CD14-positive monocyte (primary cell): Measurements from ENCODE around the gene FOXE3. TPM values are rescaled to one million over a fixed set of nuclear protein-coding genes. Genes with fewer than 3 reads are reported as not detected.

ENCODE experiments used
- DNase-seq, 3 donors: peaks; one replicate each; pipeline ENCODE4 v3.0.0-alpha.2; 2011 to 2022
- H2AFZ ChIP-seq: 2 replicates; pipeline ENCODE4 v1.6.0; 2012; ENCODE audit warnings: mild to moderate bottlenecking, low read depth, low read length, inconsistent platforms; ENCODE audit not compliant: insufficient read depth, poor library complexity, severe bottlenecking
- H3K27ac ChIP-seq, 2 donors: 1 replicate in 1 of 2; 2 replicates in 1 of 2; pipeline ENCODE4 v1.5.1; 2012 to 2013; ENCODE audit warnings: low read length in 2 of 2, control low read depth in 1 of 2, inconsistent platforms in 1 of 2, low read depth in 1 of 2, mild to moderate bottlenecking in 1 of 2
- H3K27me3 ChIP-seq, 2 donors: one replicate each; pipeline versions ENCODE4 v1.6.0 to v1.6.1; 2011 to 2013; ENCODE audit warnings: low read length in 2 of 2; ENCODE audit not compliant: control insufficient read depth in 2 of 2, insufficient read depth in 2 of 2
- H3K36me3 ChIP-seq, 2 donors: replicated peaks in 1 of 2; 1 replicate in 1 of 2; 2 replicates in 1 of 2; pipeline versions ENCODE4 v1.5.1 to v1.6.1; 2012 to 2013; ENCODE audit warnings: low read length in 2 of 2, control low read depth in 1 of 2, inconsistent platforms in 1 of 2, mild to moderate bottlenecking in 1 of 2; ENCODE audit not compliant: insufficient read depth in 2 of 2, control insufficient read depth in 1 of 2
- H3K4me1 ChIP-seq, 2 donors: 1 replicate in 1 of 2; 2 replicates in 1 of 2; pipeline versions ENCODE4 v1.5.1 to v1.6.1; 2012 to 2013; ENCODE audit warnings: low read length in 2 of 2, control low read depth in 1 of 2, inconsistent platforms in 1 of 2, mild to moderate bottlenecking in 1 of 2, moderate library complexity in 1 of 2; ENCODE audit not compliant: insufficient read depth in 2 of 2, control insufficient read depth in 1 of 2
- H3K4me2 ChIP-seq: replicated peaks from 2 replicates; pipeline ENCODE3; 2012; ENCODE audit warnings: low read length, moderate library complexity, mild to moderate bottlenecking; ENCODE audit not compliant: poor library complexity, severe bottlenecking; ENCODE audit errors: extremely low read depth
- H3K4me3 ChIP-seq, 3 experiments: fragments of 200-600 bp in 1 of 3; sonication (generic) in 1 of 3; replicated peaks in 1 of 3; 1 replicate in 2 of 3; 2 replicates in 1 of 3; pipeline ENCODE4 v1.5.1; 2011 to 2013; ENCODE audit warnings: low read length in 3 of 3, mild to moderate bottlenecking in 3 of 3, control low read depth in 2 of 3, low read depth in 2 of 3, inconsistent platforms in 1 of 3, moderate library complexity in 1 of 3
- H3K79me2 ChIP-seq: 2 replicates; pipeline ENCODE4 v1.6.0; 2012; ENCODE audit warnings: mild to moderate bottlenecking, control low read depth, inconsistent platforms, low read length, moderate library complexity; ENCODE audit not compliant: insufficient read depth
- H3K9ac ChIP-seq: 2 replicates; pipeline ENCODE4 v1.6.0; 2017; ENCODE audit warnings: low read length, mild to moderate bottlenecking; ENCODE audit not compliant: insufficient read depth, poor library complexity, severe bottlenecking
- H3K9me3 ChIP-seq, 2 donors: replicated peaks in 1 of 2; 1 replicate in 1 of 2; 2 replicates in 1 of 2; pipeline versions ENCODE4 v1.5.1 to v1.6.1; 2012 to 2013; ENCODE audit warnings: low read length in 2 of 2, control low read depth in 1 of 2; ENCODE audit not compliant: control insufficient read depth in 1 of 2, insufficient read depth in 1 of 2
- H4K20me1 ChIP-seq: 2 replicates; pipeline ENCODE4 v1.6.0; 2012; ENCODE audit warnings: mild to moderate bottlenecking, low read length, control low read depth, moderate library complexity; ENCODE audit not compliant: insufficient read depth
- H3K27ac Mint-ChIP-seq, 7 donors: one replicate each; pipeline ENCODE4 v1.8.0; 2020; ENCODE audit warnings: mild to moderate bottlenecking in 7 of 7, mixed read lengths in 7 of 7, moderate library complexity in 6 of 7, inconsistent platforms in 2 of 7
- H3K27me3 Mint-ChIP-seq, 3 donors: one replicate each; pipeline ENCODE4 v1.8.0; 2021 to 2022; ENCODE audit warnings: low read depth in 3 of 3, mild to moderate bottlenecking in 3 of 3, mixed read lengths in 3 of 3, moderate library complexity in 3 of 3, inconsistent platforms in 1 of 3
- H3K36me3 Mint-ChIP-seq, 2 donors: one replicate each; pipeline ENCODE4 v1.8.0; 2020; ENCODE audit warnings: mixed read lengths in 2 of 2, inconsistent platforms in 1 of 2, mild to moderate bottlenecking in 1 of 2
- H3K4me1 Mint-ChIP-seq: one replicate; pipeline ENCODE4 v1.8.0; 2020; ENCODE audit warnings: mild to moderate bottlenecking, mixed read lengths
- H3K4me3 Mint-ChIP-seq, 2 donors: one replicate each; pipeline ENCODE4 v1.8.0; 2020; ENCODE audit warnings: mild to moderate bottlenecking in 2 of 2, mixed read lengths in 2 of 2, moderate library complexity in 1 of 2
- H3K9me3 Mint-ChIP-seq, 7 donors: one replicate each; pipeline ENCODE4 v1.8.0; 2020 to 2022; ENCODE audit warnings: mixed read lengths in 7 of 7, mild to moderate bottlenecking in 6 of 7, moderate library complexity in 6 of 7, inconsistent platforms in 2 of 7
- CTCF ChIP-seq: fragments of 200-600 bp; IDR thresholded peaks from one replicate; pipeline ENCODE4 v1.8.0; 2022; ENCODE audit warnings: antibody characterized with exemption, mild to moderate bottlenecking
- WGBS: methylation state at CpG from one replicate; pipeline ENCODE4 v1.1.5; 2013; ENCODE audit warnings: missing lambda C conversion rate; ENCODE audit not compliant: insufficient coverage; 5-methylcytosine and 5-hydroxymethylcytosine counted together
- intact Hi-C, 2 donors: fragments of 100-400 bp; cut with micrococcal nuclease; formaldehyde crosslinking; loops; one replicate each; pipeline versions ENCODE4 v1.15.0 to v1.15.1; 2023
- polyA plus RNA-seq, 3 donors: library from polyadenylated mRNA; depleted of rRNA in 1 of 3; unstranded in 2 of 3; stranded (reverse) in 1 of 3; fragments of 300-500 nt in 2 of 3; fragments of >200 nt in 1 of 3; fragmentation: Illumina TruSeq in 2 of 3; gene quantifications; 1 replicate in 2 of 3; 2 replicates in 1 of 3; pipeline ENCODE4 v1.2.3, GENCODE V29; 2012 to 2021

Gene FOXE3
- polyA plus RNA-seq, 3 donors, result not detected

GRCh38 chr1:47393141-47393540 is 22.9 kb upstream of the FOXE3 start:
- Histone ChIP-seq H3K4me2 (no peak overlapping the region), H2AFZ (no peak overlapping the region), H3K4me1 (no peaks in the 10 kb centered on the region), H3K27me3 (peaks cover 0 to 6% of the 10 kb centered on the region in 2 donors), H3K79me2 (no peaks in the 10 kb centered on the region), H3K36me3 (no peaks in the 10 kb centered on the region), H4K20me1 (no peaks in the 10 kb centered on the region), H3K4me3 (no peak overlapping the region), H3K9ac (no peak overlapping the region), H3K9me3 (no peaks in the 10 kb centered on the region), H3K27ac (no peak overlapping the region)
- Mint-ChIP-seq H3K9me3 (peaks cover 0 to 3% (median 0%) of the 10 kb centered on the region in 7 donors), H3K4me1 (no peaks in the 10 kb centered on the region), H3K27me3 (peaks cover 8 to 24% (median 16%) of the 10 kb centered on the region in 3 donors), H3K27ac (no peak overlapping the region), H3K36me3 (no peaks in the 10 kb centered on the region), H3K4me3 (no peak overlapping the region)
- WGBS, result 84% methylated on average over 4 of the region's 5 CpGs
- no peak for DNase-seq
- intact Hi-C loops, result no loop called here
- TF ChIP-seq CTCF, result no peak

- Histone ChIP-seq H3K79me2 (no peaks in the 10 kb centered on the region), H3K4me3 (no peak overlapping the region), H3K9me3 (no peaks in the 10 kb centered on the region), H3K4me2 (no peak overlapping the region), H3K9ac (no peak overlapping the region), H3K36me3 (no peaks in the 10 kb centered on the region), H3K4me1 (no peaks in the 10 kb centered on the region), H3K27me3 (peaks cover 0 to 6% of the 10 kb centered on the region in 2 donors), H3K27ac (no peak overlapping the region), H2AFZ (no peak overlapping the region), H4K20me1 (no peaks in the 10 kb centered on the region)
- WGBS, result no CpG with 5 or more reads among the region's 3 CpGs
- Mint-ChIP-seq H3K27ac (no peak overlapping the region), H3K36me3 (no peaks in the 10 kb centered on the region), H3K9me3 (peaks cover 0 to 3% (median 0%) of the 10 kb centered on the region in 7 donors), H3K27me3 (peaks cover 12 to 24% (median 13%) of the 10 kb centered on the region in 3 donors), H3K4me1 (no peaks in the 10 kb centered on the region), H3K4me3 (peak overlapping the region in 1 of 2 donors; percentile 16)
- no peak for DNase-seq
- intact Hi-C loops, result no loop called here
- no peak for TF ChIP-seq CTCF
Observed at GRCh38 chr1:47395433-47395832, 20.7 kb upstream of the FOXE3 start.
